Measurements from ENCODE around the gene C1D.
"Not testable (repeated sequence)": the region's sequence is repeated elsewhere in the genome, so short reads cannot be mapped to it uniquely, and the experiment has no call there.

C1D gene
- total RNA-seq: 10.3 to 13.2 reads per million in 2 donors

DNA sequence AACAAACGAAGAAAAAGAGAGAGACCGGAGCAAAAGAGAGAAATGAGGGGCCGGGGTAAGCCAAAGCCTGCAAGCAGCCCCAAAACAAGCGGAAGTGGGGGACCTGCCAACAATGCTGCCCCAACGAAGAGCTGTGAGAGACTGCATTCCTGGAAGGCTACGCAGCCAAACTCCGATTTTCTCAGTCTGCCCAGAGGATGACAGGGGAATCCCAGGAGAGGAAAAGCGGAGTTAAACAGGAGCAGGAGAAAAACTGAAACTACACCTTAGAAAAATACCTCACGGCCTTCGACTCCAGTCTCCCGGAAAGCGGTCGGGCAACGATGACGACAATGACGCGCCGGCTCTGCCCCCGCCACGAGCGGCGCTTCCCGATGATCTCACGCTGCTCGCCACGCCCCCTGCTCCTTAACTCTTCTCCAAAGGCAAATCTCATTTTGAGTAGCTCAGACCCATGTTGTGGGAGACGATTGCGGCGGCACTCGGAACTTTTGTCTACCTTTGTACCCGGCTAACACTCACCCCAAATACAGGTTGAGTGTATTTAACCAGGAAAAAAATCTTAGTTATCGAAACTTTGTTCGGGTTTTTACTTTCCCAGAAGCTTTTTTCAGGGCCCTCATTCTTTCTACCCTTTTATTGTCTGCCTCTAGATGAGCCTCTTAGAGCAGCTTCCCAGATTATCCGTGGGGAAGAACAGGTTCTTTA lies at the start of gene C1D:
Gene C1D (minus strand): TSS at position 325 of the 708 bp plus-strand sequence. CDS start 15,694 bp downstream, outside the sequence.
- peak; percentile 79 to 95 (median 89) for DNase-seq

GRCh38 chr2:68110102-68110501 lies 47.3 kb upstream of the C1D start:
- peak in 1 of 5 experiments; percentile 55 for DNase-seq

GRCh38 chr2:68108120-68108519 lies 45.3 kb upstream of the C1D start:
- DNase-seq: no peak

DNA sequence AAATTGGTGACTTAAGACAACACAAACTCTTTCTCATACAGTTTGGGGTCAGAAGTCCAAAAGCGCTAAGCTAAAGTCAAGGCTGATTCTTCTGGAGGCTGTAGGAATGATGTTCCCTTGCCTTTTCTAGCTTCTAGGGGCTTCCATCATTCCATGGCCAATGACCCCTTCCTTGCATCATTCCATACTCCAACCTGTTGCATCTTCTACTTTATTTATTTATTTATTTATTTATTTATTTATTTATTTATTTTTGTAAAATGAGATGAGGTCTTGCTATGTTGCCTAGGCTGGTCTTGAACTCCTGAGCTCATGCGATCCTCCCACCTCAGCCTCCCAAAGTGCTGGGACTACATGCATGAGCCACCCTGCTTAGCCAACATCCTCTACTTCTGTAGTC lies 44.7 kb upstream of the C1D start:
- no peak for DNase-seq

- DNase-seq: no peak
Measured at GRCh38 chr2:68104111-68104835, 41.5 kb upstream of the C1D start.

GRCh38 chr2:68103709-68104055 lies 40.9 kb upstream of the C1D start:
- DNase-seq: no peak

GRCh38 chr2:68103030-68103708 lies 40.4 kb upstream of the C1D start:
- no peak for DNase-seq

DNA sequence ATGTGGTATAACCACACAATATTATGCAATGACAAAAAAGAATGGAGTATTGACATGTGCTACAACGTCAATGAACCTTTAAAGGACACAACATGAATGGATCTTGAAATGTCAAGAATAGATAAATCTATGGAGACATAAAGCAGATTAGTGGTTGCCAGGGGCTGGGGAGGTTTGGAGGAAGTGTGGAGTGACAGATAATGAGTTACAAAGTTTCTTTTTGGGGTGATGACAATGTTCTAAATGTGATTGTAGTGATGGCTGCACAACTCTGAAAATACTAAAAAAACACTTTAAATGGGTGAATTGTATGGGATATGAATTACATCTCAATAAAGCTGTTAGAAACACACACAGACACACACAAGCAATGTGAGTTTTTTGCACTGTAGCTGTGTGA lies 37.4 kb upstream of the C1D start:
- no peak for DNase-seq

GRCh38 chr2:68099260-68099659 lies 36.5 kb upstream of the C1D start:
- peak in 1 of 5 experiments; percentile 23 for DNase-seq

DNA sequence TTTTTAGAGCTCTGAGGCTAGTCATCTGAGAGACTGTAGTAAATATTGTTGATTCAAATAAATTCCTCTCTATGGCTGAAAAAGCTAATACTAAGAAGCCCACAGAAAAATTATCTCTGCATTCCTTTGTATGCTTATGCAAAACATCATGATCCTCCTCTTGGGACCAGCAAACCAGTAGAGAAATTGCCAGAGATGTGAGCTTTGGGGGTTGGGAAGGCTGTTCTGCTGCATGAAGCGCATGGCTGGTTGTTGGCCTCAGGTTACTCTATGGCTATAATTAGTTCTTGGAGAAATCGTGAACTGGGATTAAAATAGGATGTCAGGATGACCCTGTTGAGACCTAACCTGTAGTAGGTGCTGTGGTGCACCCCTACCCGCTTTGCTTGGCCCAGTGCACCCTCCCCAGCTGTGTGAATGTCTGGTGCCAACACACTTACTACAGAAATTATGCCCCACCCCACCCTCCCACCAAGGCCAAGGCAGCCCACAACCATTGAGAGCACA lies 35.5 kb upstream of the C1D start:
- DNase-seq: no peak

- no peak for DNase-seq
Measured at GRCh38 chr2:68094111-68094510, 31.3 kb upstream of the C1D start.

GRCh38 chr2:68093634-68094033 lies 30.8 kb upstream of the C1D start:
- DNase-seq: no peak

GRCh38 chr2:68091439-68092034 lies 28.7 kb upstream of the C1D start:
- DNase-seq: no peak

DNA sequence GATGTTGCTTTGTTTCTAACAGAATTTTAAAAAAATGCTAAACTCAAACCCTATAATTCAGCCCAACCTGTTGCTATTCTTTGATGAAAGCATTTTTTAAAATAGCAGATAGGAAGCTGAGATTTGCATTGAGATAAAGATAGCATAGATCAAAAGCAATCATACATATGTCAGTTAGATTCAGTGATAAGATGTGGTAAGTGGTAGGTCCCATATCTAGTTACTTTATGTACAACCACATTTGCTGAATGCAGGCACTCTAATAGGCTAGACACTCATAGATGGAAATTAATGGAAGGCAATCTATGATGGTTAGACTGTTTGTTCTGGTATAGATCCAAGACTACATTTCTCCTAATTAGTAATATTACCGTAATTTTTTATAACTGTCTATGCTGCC lies 27.2 kb upstream of the C1D start:
- peak in 1 of 5 experiments; percentile 93 for DNase-seq

GRCh38 chr2:68088940-68089339 lies 26.1 kb upstream of the C1D start:
- DNase-seq: peak in 1 of 5 experiments; percentile 80

DNA sequence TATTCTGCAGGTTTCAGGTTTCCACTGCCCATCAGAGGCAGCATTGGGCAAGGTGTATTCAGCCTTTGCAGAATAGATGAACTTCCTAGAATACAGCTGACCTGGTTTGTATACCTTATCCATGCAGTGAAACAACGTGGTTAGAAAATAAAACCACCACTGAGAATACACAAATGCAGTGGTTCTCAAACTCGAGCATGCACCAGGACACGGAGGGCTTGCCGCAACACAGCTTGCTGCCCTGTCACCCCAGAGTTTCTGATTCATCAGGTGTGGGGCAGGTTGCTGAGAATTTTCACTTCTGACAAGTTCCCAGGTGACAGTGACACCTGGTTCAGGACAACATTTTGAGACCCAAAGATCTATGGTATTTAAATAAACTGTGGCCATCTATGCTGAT lies 23.4 kb upstream of the C1D start:
- DNase-seq: no peak

DNA sequence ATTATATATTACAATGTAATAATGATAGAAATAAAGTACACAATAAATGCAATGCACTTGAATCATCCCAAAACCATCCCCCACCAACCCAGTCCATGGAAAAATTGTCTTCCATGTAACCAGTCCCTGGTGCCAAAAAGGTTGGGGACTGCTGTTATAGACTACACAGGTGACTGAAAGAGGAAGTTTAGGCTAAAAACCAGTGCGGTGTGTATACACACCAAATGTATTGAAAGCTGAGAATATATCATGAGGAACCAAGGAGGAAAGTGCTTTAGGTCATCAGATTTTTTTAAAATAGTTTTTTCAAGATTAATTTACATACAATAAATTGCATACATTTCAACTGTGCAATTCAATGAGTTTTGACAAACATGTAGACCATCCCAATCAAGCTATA lies 20.5 kb upstream of the C1D start:
- no peak for DNase-seq

DNA sequence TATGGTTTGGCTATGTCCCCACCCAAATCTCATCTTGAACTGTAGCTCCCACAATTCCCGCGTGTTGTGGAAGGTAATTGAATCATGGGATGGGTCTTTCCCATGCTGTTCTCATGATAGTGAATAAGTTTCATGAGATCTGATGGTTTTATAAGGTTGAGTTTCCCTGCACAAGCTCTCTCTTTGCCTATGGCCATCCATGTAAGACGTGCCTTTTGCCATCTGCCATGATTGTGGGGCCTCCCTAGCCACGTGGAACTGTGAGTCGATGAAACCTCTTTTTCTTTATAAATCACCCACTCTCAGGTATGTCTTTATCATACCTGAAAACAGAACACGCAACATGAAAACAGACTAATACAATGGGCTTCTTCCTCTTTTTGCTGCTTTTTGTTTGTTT lies 11.2 kb upstream of the C1D start:
- DNase-seq: no peak

- DNase-seq: not testable (repeated sequence)
Measured at GRCh38 chr2:68063797-68064646, 1.2 kb upstream of the C1D start.

GRCh38 chr2:68060652-68061051 lies 2.2 kb downstream of the C1D start:
- DNase-seq: no peak

DNA sequence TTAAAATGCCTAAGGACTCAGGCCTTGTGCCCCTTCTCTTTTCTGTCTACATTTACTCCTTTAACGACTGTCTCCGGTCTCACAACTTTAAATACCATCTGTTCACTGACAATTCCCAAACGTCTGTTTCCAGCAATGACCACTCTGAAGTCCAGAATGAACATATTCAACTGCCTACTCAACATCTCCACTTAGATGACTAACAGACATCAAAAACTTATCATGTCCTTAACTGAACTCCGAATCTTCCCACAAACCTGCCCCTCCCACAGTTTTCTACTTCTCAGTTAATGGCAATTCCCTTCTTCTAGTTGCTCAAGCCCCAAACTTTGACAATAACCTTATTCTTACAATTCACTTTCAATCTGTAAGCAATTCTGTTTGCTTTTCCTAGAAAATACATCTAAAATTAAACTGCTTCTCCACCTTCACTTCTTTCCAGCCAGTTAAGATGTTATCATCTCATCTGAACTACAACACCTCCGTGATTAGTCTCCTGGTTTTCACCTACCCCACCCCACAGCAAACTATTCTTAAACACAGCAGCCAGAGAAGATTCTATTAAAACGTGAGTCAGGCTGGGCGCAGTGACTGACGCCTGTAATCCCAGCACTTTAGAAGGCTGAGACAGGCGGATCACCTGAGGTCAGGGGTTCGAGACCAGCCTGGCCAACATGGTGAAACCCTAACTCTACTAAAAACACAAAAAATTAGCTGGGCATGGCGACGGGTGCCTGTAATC lies 2.8 kb downstream of the C1D start:
- no peak for DNase-seq

Data from T-helper 2 cell (primary cell).